HepG2 (cell line): ENCODE data around the gene RCBTB1. TPM values are rescaled to one million over a fixed set of nuclear protein-coding genes. Genes with fewer than 3 reads are reported as not detected.

Experiments used
- GATAD2A ChIP-seq: IDR thresholded peaks from 2 replicates; pipeline ENCODE4 v1.6.1; 2016
- HNRNPH1 ChIP-seq: fragments of 200-400 bp; formaldehyde crosslinking; optimal IDR thresholded peaks from 2 replicates; pipeline ENCODE3; 2017; ENCODE audit warnings: mild to moderate bottlenecking, low read depth, low read length
- HOXA7 ChIP-seq: sonication (generic); formaldehyde crosslinking; IDR thresholded peaks from 2 replicates; pipeline ENCODE4 v1.8.1; 2022; ENCODE audit warnings: mild to moderate bottlenecking, missing genetic modification reagents, moderate library complexity
- NR2C2 ChIP-seq: sonication (generic); formaldehyde crosslinking; IDR thresholded peaks from 2 replicates; pipeline ENCODE4 v1.4.0; 2020; ENCODE audit warnings: missing genetic modification reagents, mild to moderate bottlenecking, moderate library complexity, borderline replicate concordance
- PHF20 ChIP-seq: sonication (generic); formaldehyde crosslinking; IDR thresholded peaks from 2 replicates; pipeline ENCODE4 v1.5.0; 2020; ENCODE audit warnings: mild to moderate bottlenecking, missing genetic modification reagents
- POLR2A ChIP-seq, 2 experiments: IDR thresholded peaks; 2 replicates each; pipeline ENCODE4 v1.6.1; 2011; ENCODE audit warnings: low read depth in 2 of 2, low read length in 2 of 2, mild to moderate bottlenecking in 1 of 2, moderate library complexity in 1 of 2; ENCODE audit not compliant: insufficient read depth in 1 of 2
- SCMH1 ChIP-seq: sonication (generic); formaldehyde crosslinking; IDR thresholded peaks from 2 replicates; pipeline ENCODE4 v1.9.0; 2021; ENCODE audit warnings: missing genetic modification reagents, mild to moderate bottlenecking, borderline replicate concordance
- SIX4 ChIP-seq: sonication (generic); formaldehyde crosslinking; IDR thresholded peaks from 2 replicates; pipeline ENCODE4 v1.4.0; 2020; ENCODE audit warnings: missing genetic modification reagents
- TFDP1 ChIP-seq: IDR thresholded peaks from 2 replicates; pipeline ENCODE4 v1.6.1; 2016; ENCODE audit warnings: missing compliant biosample characterization, missing genetic modification reagents, borderline replicate concordance
- XBP1 ChIP-seq: sonication (generic); formaldehyde crosslinking; IDR thresholded peaks from 2 replicates; pipeline ENCODE4 v1.5.0; 2020; ENCODE audit warnings: missing genetic modification reagents
- ZC3H4 ChIP-seq: sonication (generic); formaldehyde crosslinking; IDR thresholded peaks from 2 replicates; pipeline ENCODE4 v1.4.0; 2020; ENCODE audit warnings: missing genetic modification reagents, borderline replicate concordance
- ZFX ChIP-seq: sonication (generic); formaldehyde crosslinking; IDR thresholded peaks from 2 replicates; pipeline ENCODE4 v1.4.0; 2020; ENCODE audit warnings: mild to moderate bottlenecking, low read depth, missing genetic modification reagents, moderate library complexity
- ZNF563 ChIP-seq: sonication (generic); formaldehyde crosslinking; IDR thresholded peaks from 2 replicates; pipeline ENCODE4 v1.8.0; 2022; ENCODE audit warnings: mild to moderate bottlenecking, moderate library complexity, missing genetic modification reagents
- ZNF619 ChIP-seq: sonication (generic); formaldehyde crosslinking; IDR thresholded peaks from 2 replicates; pipeline ENCODE4 v1.4.0; 2020; ENCODE audit warnings: mild to moderate bottlenecking, missing genetic modification reagents
- ZNF691 ChIP-seq: sonication (generic); formaldehyde crosslinking; IDR thresholded peaks from 2 replicates; pipeline ENCODE4 v1.4.0; 2020; ENCODE audit warnings: missing genetic modification reagents, low read depth, mild to moderate bottlenecking, borderline replicate concordance
- ZNF766 ChIP-seq: sonication (generic); formaldehyde crosslinking; IDR thresholded peaks from 2 replicates; pipeline ENCODE4 v1.5.0; 2020; ENCODE audit warnings: missing genetic modification reagents, borderline replicate concordance
- polyA plus RNA-seq, 8 experiments: library from polyadenylated mRNA; depleted of rRNA in 3 of 8; stranded (reverse) in 7 of 8; unstranded in 1 of 8; fragments of >200 nt; fragmentation: Illumina TruSeq in 4 of 8; extraction: Trizol in 4 of 8; gene quantifications; 2 replicates each; pipeline versions ENCODE4 v1.2.1 to v1.2.3, GENCODE V29; 2011 to 2016; ENCODE audit warnings: low read depth in 4 of 8, missing spikeins in 1 of 8, mixed read lengths in 1 of 8; ENCODE audit not compliant: insufficient read depth in 1 of 8
- total RNA-seq, 5 experiments: library from RNA; depleted of rRNA; stranded (reverse); fragments of >200 nt; fragmentation: Illumina TruSeq; extraction: Trizol; gene quantifications; 2 replicates each; pipeline ENCODE4 v1.2.3, GENCODE V29; 2016; ENCODE audit warnings: low read depth in 1 of 5
- TF ChIP-seq, protein P1 (sequence below): sonication (generic); formaldehyde crosslinking; IDR thresholded peaks from 2 replicates; pipeline ENCODE4 v1.4.0; 2020; ENCODE audit warnings: missing genetic modification reagents, borderline replicate concordance
- TF ChIP-seq, protein P2 (sequence below): sonication (generic); formaldehyde crosslinking; IDR thresholded peaks from 2 replicates; pipeline ENCODE4 v1.5.0; 2020; ENCODE audit warnings: missing genetic modification reagents
- TF ChIP-seq, protein P3 (sequence below): sonication (generic); formaldehyde crosslinking; IDR thresholded peaks from 2 replicates; pipeline ENCODE4 v1.4.0; 2020; ENCODE audit warnings: missing genetic modification reagents, borderline replicate concordance

The RCBTB1 gene
- total and polyA plus RNA-seq, 2 of the 13 experiments (the other 11 are each of a cell fraction or from before 2014, with no cell fraction given): 13.4 to 21.6 TPM

DNA sequence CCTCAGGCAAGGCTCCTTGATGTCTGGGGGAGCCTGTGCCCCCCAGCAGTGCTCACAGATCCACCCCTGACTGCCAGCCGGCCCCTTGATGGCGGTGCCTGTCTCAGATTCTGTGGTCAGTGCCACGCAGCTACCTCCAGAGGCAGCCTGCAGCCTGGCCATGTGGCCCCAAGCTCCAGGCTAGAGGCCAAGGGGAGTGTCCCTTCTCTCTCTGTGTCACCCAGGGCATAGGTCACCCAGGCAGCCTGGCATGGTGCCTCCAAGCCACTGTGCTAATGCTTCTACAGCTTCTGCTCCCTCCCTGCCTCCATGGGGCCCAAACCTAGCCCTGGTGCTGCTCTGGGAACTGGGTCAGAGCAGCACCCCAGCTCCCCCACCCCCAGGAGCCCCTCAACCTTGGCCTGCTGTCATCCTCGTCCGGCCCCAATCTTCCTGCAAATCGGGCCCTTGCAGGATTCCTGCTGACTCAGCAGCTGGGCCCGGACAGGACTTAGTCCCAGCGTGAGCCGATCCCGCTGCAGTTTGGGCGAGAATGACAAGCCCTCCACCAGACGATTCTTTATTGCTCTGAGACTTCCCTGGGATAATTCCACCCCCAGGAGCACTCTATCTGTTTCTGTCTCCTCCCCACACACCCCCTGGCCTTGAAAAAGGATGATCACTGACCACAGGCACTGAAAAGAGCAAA, 40.2 kb upstream of the RCBTB1 start (continued):
- TF ChIP-seq, protein P1, sequence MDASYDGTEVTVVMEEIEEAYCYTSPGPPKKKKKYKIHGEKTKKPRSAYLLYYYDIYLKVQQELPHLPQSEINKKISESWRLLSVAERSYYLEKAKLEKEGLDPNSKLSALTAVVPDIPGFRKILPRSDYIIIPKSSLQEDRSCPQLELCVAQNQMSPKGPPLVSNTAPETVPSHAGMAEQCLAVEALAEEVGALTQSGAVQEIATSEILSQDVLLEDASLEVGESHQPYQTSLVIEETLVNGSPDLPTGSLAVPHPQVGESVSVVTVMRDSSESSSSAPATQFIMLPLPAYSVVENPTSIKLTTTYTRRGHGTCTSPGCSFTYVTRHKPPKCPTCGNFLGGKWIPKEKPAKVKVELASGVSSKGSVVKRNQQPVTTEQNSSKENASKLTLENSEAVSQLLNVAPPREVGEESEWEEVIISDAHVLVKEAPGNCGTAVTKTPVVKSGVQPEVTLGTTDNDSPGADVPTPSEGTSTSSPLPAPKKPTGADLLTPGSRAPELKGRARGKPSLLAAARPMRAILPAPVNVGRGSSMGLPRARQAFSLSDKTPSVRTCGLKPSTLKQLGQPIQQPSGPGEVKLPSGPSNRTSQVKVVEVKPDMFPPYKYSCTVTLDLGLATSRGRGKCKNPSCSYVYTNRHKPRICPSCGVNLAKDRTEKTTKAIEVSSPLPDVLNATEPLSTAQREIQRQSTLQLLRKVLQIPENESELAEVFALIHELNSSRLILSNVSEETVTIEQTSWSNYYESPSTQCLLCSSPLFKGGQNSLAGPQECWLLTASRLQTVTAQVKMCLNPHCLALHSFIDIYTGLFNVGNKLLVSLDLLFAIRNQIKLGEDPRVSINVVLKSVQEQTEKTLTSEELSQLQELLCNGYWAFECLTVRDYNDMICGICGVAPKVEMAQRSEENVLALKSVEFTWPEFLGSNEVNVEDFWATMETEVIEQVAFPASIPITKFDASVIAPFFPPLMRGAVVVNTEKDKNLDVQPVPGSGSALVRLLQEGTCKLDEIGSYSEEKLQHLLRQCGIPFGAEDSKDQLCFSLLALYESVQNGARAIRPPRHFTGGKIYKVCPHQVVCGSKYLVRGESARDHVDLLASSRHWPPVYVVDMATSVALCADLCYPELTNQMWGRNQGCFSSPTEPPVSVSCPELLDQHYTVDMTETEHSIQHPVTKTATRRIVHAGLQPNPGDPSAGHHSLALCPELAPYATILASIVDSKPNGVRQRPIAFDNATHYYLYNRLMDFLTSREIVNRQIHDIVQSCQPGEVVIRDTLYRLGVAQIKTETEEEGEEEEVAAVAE (CRISPR knock-in tag): no peak
- TF ChIP-seq, protein P2, sequence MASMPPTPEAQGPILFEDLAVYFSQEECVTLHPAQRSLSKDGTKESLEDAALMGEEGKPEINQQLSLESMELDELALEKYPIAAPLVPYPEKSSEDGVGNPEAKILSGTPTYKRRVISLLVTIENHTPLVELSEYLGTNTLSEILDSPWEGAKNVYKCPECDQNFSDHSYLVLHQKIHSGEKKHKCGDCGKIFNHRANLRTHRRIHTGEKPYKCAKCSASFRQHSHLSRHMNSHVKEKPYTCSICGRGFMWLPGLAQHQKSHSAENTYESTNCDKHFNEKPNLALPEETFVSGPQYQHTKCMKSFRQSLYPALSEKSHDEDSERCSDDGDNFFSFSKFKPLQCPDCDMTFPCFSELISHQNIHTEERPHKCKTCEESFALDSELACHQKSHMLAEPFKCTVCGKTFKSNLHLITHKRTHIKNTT: no peak
- no peak for TF ChIP-seq HOXA7 (CRISPR knock-in tag)
- no peak for TF ChIP-seq ZNF691 (CRISPR knock-in tag)
- no peak for TF ChIP-seq ZNF766
- TF ChIP-seq ZC3H4 (CRISPR knock-in tag): no peak
- TF ChIP-seq TFDP1 (CRISPR knock-in tag): no peak
- TF ChIP-seq XBP1 (CRISPR knock-in tag): no peak
- peak; percentile 17 for TF ChIP-seq GATAD2A (CRISPR knock-in tag)
- peak; percentile 64 to 71; a peak in 3 of 4 replicates for TF ChIP-seq POLR2A (IDR thresholded peaks at IDR 0.05; ENCODE audit: insufficient read depth in 1 of 2, low read depth in 2 of 2, low read length in 2 of 2)
- TF ChIP-seq ZNF563 (CRISPR knock-in tag): no peak
- TF ChIP-seq ZFX (CRISPR knock-in tag): peak; percentile 77
- no peak for TF ChIP-seq ZNF619 (CRISPR knock-in tag)
- peak; percentile 54; the same call in 1 of the 2 replicates for TF ChIP-seq PHF20 (CRISPR knock-in tag)
- TF ChIP-seq HNRNPH1: no peak
- TF ChIP-seq NR2C2 (CRISPR knock-in tag): peak; percentile 79
- no peak for TF ChIP-seq SIX4 (CRISPR knock-in tag)
- TF ChIP-seq SCMH1 (CRISPR knock-in tag): no peak
- TF ChIP-seq, protein P3, sequence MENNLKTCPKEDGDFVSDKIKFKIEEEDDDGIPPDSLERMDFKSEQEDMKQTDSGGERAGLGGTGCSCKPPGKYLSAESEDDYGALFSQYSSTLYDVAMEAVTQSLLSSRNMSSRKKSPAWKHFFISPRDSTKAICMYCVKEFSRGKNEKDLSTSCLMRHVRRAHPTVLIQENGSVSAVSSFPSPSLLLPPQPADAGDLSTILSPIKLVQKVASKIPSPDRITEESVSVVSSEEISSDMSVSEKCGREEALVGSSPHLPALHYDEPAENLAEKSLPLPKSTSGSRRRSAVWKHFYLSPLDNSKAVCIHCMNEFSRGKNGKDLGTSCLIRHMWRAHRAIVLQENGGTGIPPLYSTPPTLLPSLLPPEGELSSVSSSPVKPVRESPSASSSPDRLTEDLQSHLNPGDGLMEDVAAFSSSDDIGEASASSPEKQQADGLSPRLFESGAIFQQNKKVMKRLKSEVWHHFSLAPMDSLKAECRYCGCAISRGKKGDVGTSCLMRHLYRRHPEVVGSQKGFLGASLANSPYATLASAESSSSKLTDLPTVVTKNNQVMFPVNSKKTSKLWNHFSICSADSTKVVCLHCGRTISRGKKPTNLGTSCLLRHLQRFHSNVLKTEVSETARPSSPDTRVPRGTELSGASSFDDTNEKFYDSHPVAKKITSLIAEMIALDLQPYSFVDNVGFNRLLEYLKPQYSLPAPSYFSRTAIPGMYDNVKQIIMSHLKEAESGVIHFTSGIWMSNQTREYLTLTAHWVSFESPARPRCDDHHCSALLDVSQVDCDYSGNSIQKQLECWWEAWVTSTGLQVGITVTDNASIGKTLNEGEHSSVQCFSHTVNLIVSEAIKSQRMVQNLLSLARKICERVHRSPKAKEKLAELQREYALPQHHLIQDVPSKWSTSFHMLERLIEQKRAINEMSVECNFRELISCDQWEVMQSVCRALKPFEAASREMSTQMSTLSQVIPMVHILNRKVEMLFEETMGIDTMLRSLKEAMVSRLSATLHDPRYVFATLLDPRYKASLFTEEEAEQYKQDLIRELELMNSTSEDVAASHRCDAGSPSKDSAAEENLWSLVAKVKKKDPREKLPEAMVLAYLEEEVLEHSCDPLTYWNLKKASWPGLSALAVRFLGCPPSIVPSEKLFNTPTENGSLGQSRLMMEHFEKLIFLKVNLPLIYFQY: no peak
